NK-92 treated with Interleukin-12 subunit alpha and Interleukin-12 subunit beta, amount 100 ng/mL, for 24 hours (cell line): ENCODE data around the gene KCTD17.
A peak's percentile ranks its signal among the peaks of the same experiment; 100 is the strongest.
"Not testable (repeated sequence)": the region's sequence is repeated elsewhere in the genome, so short reads cannot be mapped to it uniquely, and the experiment has no call there.

Source experiments
- DNase-seq: peaks from one replicate; lab custom pipeline; 2025; lab: John Stamatoyannopoulos, UW

Gene KCTD17

DNA sequence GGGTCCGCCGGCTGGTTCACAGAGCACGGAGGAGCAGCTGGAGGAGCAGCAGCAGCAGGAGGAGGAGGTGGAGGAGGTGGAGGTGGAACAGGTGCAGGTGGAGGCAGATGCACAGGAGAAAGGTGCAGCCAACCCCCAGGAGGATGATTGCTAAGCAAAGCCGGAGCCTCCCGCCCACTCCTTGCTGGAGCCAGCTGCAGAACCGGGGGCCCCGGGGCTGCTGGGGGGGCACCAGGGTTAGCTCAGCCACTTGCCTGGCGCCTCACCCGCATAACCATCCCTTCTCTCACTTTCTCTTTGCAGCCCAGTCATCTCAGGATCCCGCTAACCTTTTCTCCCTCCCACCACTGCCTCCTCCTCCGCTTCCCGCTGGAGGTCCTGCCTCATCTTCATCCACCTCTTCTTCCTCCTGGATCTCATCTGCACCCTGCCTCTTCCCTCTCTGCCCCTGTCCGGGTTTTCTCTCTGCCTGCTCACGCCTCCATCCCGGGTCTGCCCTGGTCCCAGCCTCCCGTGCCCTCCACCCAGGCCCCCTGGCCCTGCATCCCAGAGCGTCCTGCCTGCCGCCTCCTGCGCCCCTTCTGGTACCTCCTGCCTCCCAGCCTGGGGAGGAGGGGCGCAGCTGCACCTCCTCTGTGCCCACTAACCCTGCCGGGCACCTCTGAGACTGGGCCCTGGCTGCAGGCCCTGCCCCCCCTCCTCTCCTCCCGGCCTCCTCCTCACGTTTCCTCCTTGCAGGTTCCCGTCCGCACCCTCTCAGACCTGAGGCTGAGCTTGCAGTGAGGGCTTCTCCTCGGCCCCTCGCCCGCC, 9.5 kb downstream of the KCTD17 start:
- no peak for DNase-seq

DNA sequence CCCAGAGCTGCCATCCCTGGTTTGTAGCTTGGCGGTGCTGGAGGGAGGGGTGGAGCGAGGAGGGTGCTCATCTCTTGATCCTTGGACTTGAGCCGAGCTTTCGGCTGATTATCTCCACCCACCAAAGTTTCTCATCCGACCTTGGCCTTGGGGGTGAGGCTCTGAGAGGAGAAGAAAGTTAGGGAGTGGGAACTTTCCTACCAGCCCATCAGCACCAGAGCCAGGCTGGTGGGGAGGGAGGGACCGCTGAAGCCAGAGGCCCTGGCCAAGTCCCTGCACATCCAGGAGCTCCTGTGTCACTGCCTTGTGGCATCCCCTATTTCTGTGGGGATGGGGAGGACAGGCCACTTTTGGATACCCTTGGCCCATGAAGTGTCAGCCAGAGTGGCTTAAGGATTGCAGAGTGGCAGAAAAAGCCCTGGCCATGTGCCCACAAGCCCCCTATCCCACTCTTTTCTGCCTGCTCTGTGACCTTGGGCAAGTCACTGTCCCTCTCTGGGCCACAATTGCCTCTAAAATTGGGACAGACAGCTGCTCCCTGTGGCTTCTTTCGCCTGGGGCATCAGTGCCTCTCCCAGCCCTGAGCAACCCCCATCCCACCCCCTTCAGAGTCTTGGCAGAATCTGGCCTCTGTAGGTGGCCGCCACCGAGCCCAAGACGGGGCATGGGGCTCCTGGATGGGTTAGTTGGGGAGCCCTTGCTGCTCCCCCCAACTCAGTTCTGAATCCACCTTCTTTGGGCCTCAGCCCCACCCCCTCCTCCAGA, 10.3 kb downstream of the KCTD17 start:
- DNase-seq = no peak

DNA sequence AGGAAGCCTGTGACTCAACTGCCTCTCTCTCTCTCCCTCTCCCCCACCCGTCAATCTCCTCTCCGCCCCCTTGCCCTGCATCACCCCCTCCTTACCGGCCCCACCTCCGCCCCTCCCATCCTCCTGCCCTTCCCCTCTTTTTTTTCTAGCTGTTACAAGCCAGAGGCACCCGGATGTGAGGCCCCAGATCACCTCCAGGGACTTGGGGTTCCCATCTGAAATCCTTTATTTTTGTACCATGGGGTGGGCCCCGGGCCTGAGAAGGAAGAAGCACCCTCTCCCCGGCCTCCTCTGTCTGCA, 10.8 kb downstream of the KCTD17 start:
- DNase-seq = no peak

- DNase-seq = no peak
These were observed 11.3 kb downstream of the KCTD17 start for GRCh38 chr22:37062702-37063381.

DNA sequence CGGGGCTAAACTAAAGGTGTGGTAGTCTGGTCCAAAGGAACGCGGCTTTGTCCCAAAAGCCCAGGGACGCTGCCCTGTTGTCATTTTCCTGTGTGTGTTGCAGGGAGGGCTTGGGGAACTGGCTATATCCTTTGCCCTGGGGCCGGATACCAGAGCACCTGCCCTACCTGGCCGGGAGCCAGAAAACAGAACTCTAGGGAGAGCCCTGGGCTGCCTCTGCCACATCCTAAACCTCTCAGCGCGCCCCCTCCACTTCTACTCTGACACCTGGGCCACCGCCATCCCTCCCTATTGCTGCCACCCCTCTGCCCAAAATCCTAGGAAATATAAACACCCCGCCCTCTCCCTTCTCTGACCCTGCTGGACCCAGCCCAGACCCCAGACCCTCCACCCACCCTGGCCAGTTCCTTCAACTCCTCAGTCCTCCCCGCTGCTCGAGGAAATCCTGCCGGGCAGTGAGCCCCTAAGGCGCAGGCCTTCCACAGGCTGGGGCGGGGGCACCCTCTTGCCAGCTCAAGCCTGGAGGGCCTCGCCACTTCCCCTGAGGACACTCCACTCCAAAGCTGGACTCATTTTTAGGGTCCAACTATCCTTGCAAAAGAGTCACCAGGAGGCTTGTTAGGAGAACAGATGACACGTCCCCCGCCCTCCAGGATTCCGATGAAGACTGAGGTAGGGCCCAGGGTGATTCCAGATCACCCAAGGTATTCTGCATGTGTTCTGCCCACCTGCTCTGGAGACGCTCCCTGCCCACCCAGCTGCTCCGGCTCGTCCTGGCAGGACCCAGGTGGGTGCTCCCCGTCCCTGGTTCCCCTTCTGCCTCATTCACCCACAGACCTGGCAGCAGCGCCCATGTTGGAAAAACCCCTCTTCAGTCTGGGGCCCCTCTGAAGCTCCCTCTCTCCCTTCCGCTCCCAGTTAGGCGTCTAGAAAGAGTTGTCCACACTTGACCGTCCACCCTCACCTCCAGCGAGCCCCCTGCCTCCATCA, 12.2 kb downstream of the KCTD17 start:
- DNase-seq = no peak

DNA sequence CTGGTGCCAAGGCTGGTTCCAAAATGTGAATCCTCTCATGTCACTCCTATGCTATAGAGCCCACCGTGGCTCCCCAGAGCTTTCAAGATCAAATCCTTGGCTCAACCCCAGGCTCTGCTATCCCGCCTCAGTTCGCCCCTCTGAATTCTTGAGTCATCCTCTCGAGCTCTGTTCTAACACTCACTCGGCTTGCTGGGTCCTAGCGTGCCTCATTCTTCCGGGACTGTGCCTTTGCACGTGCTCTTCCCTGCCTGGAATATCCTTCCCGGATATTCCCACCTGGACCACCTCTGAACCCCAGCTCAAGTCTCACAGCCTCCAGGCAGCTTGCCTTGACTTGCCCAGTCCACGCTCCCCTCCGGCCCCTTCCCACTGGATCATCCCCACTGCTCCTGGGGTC, 13.0 kb downstream of the KCTD17 start:
- no peak for DNase-seq

- DNase-seq = no peak
These were observed 13.6 kb downstream of the KCTD17 start for GRCh38 chr22:37065180-37065579.

- DNase-seq = no peak
These were observed 14.4 kb downstream of the KCTD17 start for GRCh38 chr22:37065961-37066360.

DNA sequence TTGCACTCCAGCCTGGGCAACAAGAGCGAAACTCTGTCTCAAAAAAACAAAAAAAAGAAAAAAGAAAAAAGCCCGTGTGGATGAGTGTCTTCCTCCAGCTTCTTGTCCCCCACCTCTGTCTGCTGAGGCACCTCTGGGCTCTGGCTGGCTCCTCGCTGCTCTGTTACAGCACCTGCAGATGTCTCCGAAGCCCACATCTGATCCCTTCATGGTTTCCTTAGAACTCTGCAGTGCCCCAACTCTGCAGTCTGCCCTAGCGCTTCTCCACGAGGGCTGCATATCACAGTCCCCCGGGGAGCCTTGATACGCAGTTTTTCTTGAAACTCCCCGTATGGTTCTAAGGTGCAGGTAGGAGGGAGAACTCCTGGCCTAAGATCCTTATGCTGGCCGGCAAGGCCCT, 15.9 kb downstream of the KCTD17 start:
- DNase-seq = no peak

DNA sequence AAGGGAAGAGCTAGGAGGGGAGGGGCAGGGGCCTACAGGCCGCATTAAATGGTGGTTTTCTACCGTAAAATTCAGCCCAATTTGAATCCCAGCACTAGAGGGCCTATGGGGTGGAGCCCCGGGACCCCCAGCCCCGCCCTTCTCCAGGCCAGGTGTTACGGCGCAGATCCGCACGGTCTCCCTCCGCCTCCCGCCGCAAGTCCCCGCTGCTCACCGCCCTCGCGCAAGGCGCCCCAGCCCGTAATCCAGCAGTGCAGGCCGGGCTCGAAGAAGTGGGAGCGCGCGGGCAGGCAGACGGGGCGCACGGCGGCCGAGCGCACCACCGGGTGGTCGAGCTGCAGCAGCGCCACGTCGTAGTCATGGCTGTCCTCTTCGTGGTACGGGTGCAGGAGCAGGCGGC, 17.3 kb downstream of the KCTD17 start:
- DNase-seq = no peak

DNA sequence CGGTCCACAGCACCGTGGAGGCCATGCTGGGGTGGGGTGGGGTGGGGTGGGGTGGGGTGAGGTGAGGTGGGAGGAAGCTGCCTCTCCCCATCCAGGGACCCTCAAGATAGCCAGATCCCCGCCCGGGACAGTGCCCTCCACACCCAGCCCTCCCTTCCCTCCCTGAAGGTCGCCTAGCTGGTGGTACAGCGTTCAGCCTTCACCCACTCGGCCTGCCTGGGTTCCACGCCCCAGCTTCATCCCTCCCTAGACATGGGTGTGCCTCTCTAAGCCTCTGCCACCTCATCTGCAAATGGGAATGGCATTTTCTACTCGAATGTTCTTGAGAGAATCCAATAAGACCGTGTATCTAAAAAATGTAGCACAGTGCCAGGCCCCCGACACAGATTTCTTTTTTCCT, 17.8 kb downstream of the KCTD17 start:
- DNase-seq = no peak

DNA sequence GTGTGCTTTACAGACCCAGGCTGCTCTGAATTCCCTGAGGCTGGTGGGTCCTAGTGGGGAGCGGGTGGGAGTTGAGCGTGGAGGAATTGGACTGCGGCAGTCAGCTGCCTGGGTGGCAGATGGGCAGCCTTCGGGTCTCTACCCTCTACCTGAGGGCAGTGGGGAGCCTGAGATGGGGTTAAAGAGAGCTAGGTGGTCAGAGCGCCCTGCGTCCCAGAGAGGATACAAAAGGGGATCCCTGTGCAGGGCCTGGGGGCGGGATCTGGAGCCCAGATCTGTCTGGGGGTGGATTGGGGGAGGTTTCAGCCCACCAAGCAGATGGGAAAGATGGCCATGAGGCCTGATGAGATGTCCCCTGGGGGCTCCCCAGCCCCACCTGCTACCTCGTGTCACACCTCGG, 18.2 kb downstream of the KCTD17 start:
- DNase-seq = no peak

- DNase-seq = no peak
These were observed 18.8 kb downstream of the KCTD17 start for GRCh38 chr22:37070334-37070733.

- no peak for DNase-seq
These were observed 19.2 kb downstream of the KCTD17 start for GRCh38 chr22:37070744-37071143.

- DNase-seq = not testable (repeated sequence)
These were observed 20.5 kb downstream of the KCTD17 start for GRCh38 chr22:37071850-37072592.

DNA sequence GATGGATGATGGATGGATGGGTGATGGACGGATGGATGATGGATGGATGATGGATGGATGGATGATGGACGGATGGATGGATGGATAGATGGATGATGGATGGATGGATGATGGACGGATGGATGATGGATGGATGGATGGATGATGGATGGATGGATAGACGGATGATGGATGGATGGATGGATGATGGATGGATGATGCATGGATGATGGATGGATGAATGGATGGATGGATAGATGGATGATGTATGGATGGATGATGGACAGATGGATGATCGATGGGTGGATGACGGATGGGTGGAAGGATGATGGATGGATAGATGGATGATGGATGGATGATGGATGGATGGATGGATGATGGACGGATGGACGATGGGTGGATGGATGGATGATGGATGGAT, 21.1 kb downstream of the KCTD17 start:
- no peak for DNase-seq

GRCh38 chr22:37074537-37074936, 23.0 kb downstream of the KCTD17 start:
- no peak for DNase-seq

GRCh38 chr22:37075046-37075445, 23.5 kb downstream of the KCTD17 start:
- no peak for DNase-seq

DNA sequence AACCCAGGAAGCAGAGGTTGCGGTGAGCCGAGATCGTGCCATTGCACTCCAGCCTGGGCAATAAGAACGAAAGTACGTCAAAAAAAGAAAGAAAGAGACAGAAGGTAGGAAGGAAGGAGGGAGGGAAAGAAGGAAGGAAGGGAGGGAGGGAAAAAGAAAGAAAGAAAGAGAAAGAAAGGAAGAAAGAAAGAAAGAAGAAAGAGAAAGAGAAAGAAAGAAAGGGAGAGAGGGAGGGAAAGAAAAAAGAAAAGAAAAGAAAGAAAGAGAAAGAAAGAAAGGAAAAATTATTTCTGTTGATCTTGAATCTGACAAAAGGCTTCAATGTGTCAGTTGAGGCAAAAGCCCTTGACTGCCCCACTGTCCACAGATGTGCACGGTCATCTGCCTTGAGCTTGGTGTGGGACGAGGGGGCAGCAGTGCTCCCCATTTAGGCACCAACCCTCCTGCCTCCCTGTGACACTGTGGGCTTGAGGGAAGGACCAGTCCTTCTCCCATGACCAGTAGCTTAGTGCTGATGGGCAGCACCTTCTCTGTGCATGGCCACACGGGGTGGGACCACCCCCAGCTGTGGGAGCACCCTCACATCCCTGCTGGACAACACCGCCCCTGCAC, 24.4 kb downstream of the KCTD17 start:
- DNase-seq = no peak

GRCh38 chr22:37077802-37078448, 26.4 kb downstream of the KCTD17 start:
- peak; percentile 52 for DNase-seq
